Activated T-helper 17 cell treated with anti-CD3 and anti-CD28 coated beads, Interleukin-2, amount 50 U/mL, for 72 hours (primary cell): ENCODE results near the gene NUP54. TPM values are rescaled to one million over a fixed set of nuclear protein-coding genes. Genes with fewer than 3 reads are reported as not detected.

Experiments used
- ATAC-seq: fragments of 150-1000 bp; cut with Tn5 transposase; replicated peaks from 2 replicates; pipeline ENCODE4 v1.10.0; 2021; ENCODE audit warnings: mild to moderate bottlenecking, moderate library complexity
- H3K27ac Mint-ChIP-seq: one replicate; pipeline ENCODE4 v1.8.0; 2022; ENCODE audit warnings: mixed read lengths
- H3K27me3 Mint-ChIP-seq: one replicate; pipeline ENCODE4 v1.8.0; 2022; ENCODE audit warnings: mixed read lengths
- H3K36me3 Mint-ChIP-seq: one replicate; pipeline ENCODE4 v1.8.0; 2022; ENCODE audit warnings: low read depth, mild to moderate bottlenecking, mixed read lengths
- H3K4me1 Mint-ChIP-seq: one replicate; pipeline ENCODE4 v1.8.0; 2022; ENCODE audit warnings: mixed read lengths
- H3K4me3 Mint-ChIP-seq: one replicate; pipeline ENCODE4 v1.8.0; 2022; ENCODE audit warnings: mild to moderate bottlenecking, mixed read lengths
- H3K9me3 Mint-ChIP-seq: one replicate; pipeline ENCODE4 v1.8.0; 2022; ENCODE audit warnings: mixed read lengths
- total RNA-seq, 2 donors: library from RNA; stranded (reverse); gene quantifications; one replicate each; pipeline ENCODE4 v1.2.3, GENCODE V29; 2022

The NUP54 gene
- total RNA-seq, 2 donors from 2014 or later = 58.1 to 73.7 TPM

- no peak for ATAC-seq
- Mint-ChIP-seq H3K9me3 (no peaks in the 10 kb centered on the region), H3K36me3 (peaks cover 16% of the 10 kb centered on the region)
Measured at GRCh38 chr4:76108467-76109181, 39.6 kb downstream of the NUP54 start.

GRCh38 chr4:76106442-76106841, 41.8 kb downstream of the NUP54 start:
- Mint-ChIP-seq H3K36me3 (no peaks in the 10 kb centered on the region), H3K9me3 (no peaks in the 10 kb centered on the region), H3K27ac (no peak overlapping the region), H3K4me1 (no peaks in the 10 kb centered on the region), H3K4me3 (no peak overlapping the region), H3K27me3 (peaks cover 3% of the 10 kb centered on the region)
- ATAC-seq = no peak

More at GRCh38 chr4:76108467-76109181, 39.6 kb downstream of the NUP54 start:
- no peaks in the 10 kb centered on the region for H3K4me1 Mint-ChIP-seq
- H3K4me3 Mint-ChIP-seq = no peak overlapping the region
- peaks cover under 1% of the 10 kb centered on the region for H3K27me3 Mint-ChIP-seq
- H3K27ac Mint-ChIP-seq = no peak overlapping the region

GRCh38 chr4:76105652-76106051, 42.5 kb downstream of the NUP54 start:
- Mint-ChIP-seq H3K27me3 (peaks cover 7% of the 10 kb centered on the region), H3K4me1 (no peaks in the 10 kb centered on the region), H3K4me3 (no peak overlapping the region), H3K36me3 (no peaks in the 10 kb centered on the region), H3K9me3 (no peaks in the 10 kb centered on the region), H3K27ac (no peak overlapping the region)
- ATAC-seq = no peak

GRCh38 chr4:76096076-76096475, 52.1 kb downstream of the NUP54 start:
- Mint-ChIP-seq H3K4me1 (no peaks in the 10 kb centered on the region), H3K27ac (no peak overlapping the region), H3K36me3 (no peaks in the 10 kb centered on the region), H3K4me3 (no peak overlapping the region), H3K9me3 (no peaks in the 10 kb centered on the region), H3K27me3 (peaks cover 13% of the 10 kb centered on the region)
- no peak for ATAC-seq

- H3K4me1 Mint-ChIP-seq = no peaks in the 10 kb centered on the region
- no peak for ATAC-seq
- H3K4me3 Mint-ChIP-seq = no peak overlapping the region
- H3K9me3 Mint-ChIP-seq = no peaks in the 10 kb centered on the region
- H3K27me3 Mint-ChIP-seq = peaks cover 9% of the 10 kb centered on the region
- no peaks in the 10 kb centered on the region for H3K36me3 Mint-ChIP-seq
- no peak overlapping the region for H3K27ac Mint-ChIP-seq
Measured at GRCh38 chr4:76095568-76095967, 52.6 kb downstream of the NUP54 start.

GRCh38 chr4:76091052-76091451, 57.1 kb downstream of the NUP54 start:
- Mint-ChIP-seq H3K4me1 (no peaks in the 10 kb centered on the region), H3K9me3 (no peaks in the 10 kb centered on the region), H3K27ac (no peak overlapping the region), H3K27me3 (peaks cover 3% of the 10 kb centered on the region), H3K4me3 (no peak overlapping the region), H3K36me3 (no peaks in the 10 kb centered on the region)
- no peak for ATAC-seq

- H3K27ac Mint-ChIP-seq = no peak overlapping the region
- no peak overlapping the region for H3K4me3 Mint-ChIP-seq
- no peaks in the 10 kb centered on the region for H3K4me1 Mint-ChIP-seq
- ATAC-seq = peak; percentile 57
- H3K36me3 Mint-ChIP-seq = no peaks in the 10 kb centered on the region
- H3K27me3 Mint-ChIP-seq = peaks cover 3% of the 10 kb centered on the region
- no peaks in the 10 kb centered on the region for H3K9me3 Mint-ChIP-seq
Measured at GRCh38 chr4:76090241-76090691, 57.9 kb downstream of the NUP54 start.

- no peaks in the 10 kb centered on the region for H3K36me3 Mint-ChIP-seq
- peaks cover 3% of the 10 kb centered on the region for H3K27me3 Mint-ChIP-seq
- H3K4me1 Mint-ChIP-seq = no peaks in the 10 kb centered on the region
- H3K9me3 Mint-ChIP-seq = no peaks in the 10 kb centered on the region
- no peak overlapping the region for H3K4me3 Mint-ChIP-seq
- ATAC-seq = no peak
- H3K27ac Mint-ChIP-seq = no peak overlapping the region
Measured at GRCh38 chr4:76088719-76089118, 59.5 kb downstream of the NUP54 start.

- Mint-ChIP-seq H3K4me3 (no peak overlapping the region), H3K27me3 (peaks cover 3% of the 10 kb centered on the region), H3K4me1 (no peaks in the 10 kb centered on the region), H3K36me3 (no peaks in the 10 kb centered on the region), H3K27ac (no peak overlapping the region), H3K9me3 (no peaks in the 10 kb centered on the region)
- peak; percentile 34 for ATAC-seq
Measured at GRCh38 chr4:76087007-76087769, 61.0 kb downstream of the NUP54 start.

GRCh38 chr4:76084542-76084941, 63.7 kb downstream of the NUP54 start:
- H3K27me3 Mint-ChIP-seq = peaks cover 7% of the 10 kb centered on the region
- no peaks in the 10 kb centered on the region for H3K9me3 Mint-ChIP-seq
- ATAC-seq = no peak
- H3K4me1 Mint-ChIP-seq = no peaks in the 10 kb centered on the region
- no peaks in the 10 kb centered on the region for H3K36me3 Mint-ChIP-seq
- H3K4me3 Mint-ChIP-seq = no peak overlapping the region
- H3K27ac Mint-ChIP-seq = no peak overlapping the region

- no peak overlapping the region for H3K27ac Mint-ChIP-seq
- H3K27me3 Mint-ChIP-seq = peaks cover 11% of the 10 kb centered on the region
- H3K9me3 Mint-ChIP-seq = no peaks in the 10 kb centered on the region
- no peaks in the 10 kb centered on the region for H3K36me3 Mint-ChIP-seq
- H3K4me3 Mint-ChIP-seq = no peak overlapping the region
- ATAC-seq = no peak
- no peaks in the 10 kb centered on the region for H3K4me1 Mint-ChIP-seq
Measured at GRCh38 chr4:76083386-76083988, 64.7 kb downstream of the NUP54 start.

GRCh38 chr4:76078033-76078613, 70.1 kb downstream of the NUP54 start:
- H3K4me1 Mint-ChIP-seq = no peaks in the 10 kb centered on the region
- no peak overlapping the region for H3K4me3 Mint-ChIP-seq
- peaks cover 8% of the 10 kb centered on the region for H3K27me3 Mint-ChIP-seq
- ATAC-seq = no peak
- no peak overlapping the region for H3K27ac Mint-ChIP-seq
- no peaks in the 10 kb centered on the region for H3K36me3 Mint-ChIP-seq
- no peaks in the 10 kb centered on the region for H3K9me3 Mint-ChIP-seq

- H3K27me3 Mint-ChIP-seq = peaks cover 5% of the 10 kb centered on the region
Measured at GRCh38 chr4:76074993-76075600, 73.1 kb downstream of the NUP54 start.

GRCh38 chr4:76074468-76074867, 73.7 kb downstream of the NUP54 start, which contains the start of gene ART3:
ART3 (plus strand) TSS chr4:76074709; CDS start chr4:76075890, 1,181 bp downstream.
- ATAC-seq = no peak
- Mint-ChIP-seq H3K27me3 (peaks cover 3% of the 10 kb centered on the region), H3K4me3 (no peak within 1 kb of the TSS), H3K4me1 (no peaks in the 10 kb centered on the region), H3K9me3 (no peaks in the 10 kb centered on the region), H3K27ac (no peak within 1 kb of the TSS), H3K36me3 (no peaks in the 10 kb centered on the region)

More at GRCh38 chr4:76074993-76075600, 73.1 kb downstream of the NUP54 start:
- ATAC-seq = no peak
- Mint-ChIP-seq H3K27ac (no peak overlapping the region), H3K36me3 (no peaks in the 10 kb centered on the region), H3K4me3 (no peak overlapping the region), H3K9me3 (no peaks in the 10 kb centered on the region), H3K4me1 (no peaks in the 10 kb centered on the region)
